Left lung (tissue), 10 donors: ENCODE data around the gene TARBP1. TPM values are rescaled to one million over a fixed set of nuclear protein-coding genes. Genes with fewer than 3 reads are reported as not detected.

Experiments used
- ATAC-seq: fragments of 200-7000 bp; cut with Tn5 transposase; one replicate; pipeline ENCODE4 v1.9.1; 2020; ENCODE audit warnings: moderate library complexity
- DNase-seq, 4 donors: peaks; one replicate each; pipeline ENCODE4 v3.0.0-alpha.2; 2013 to 2020
- H3K27ac ChIP-seq, 2 donors: fragments of 200-600 bp; sonication (generic) in 1 of 2; one replicate each; pipeline versions ENCODE4 v1.5.0 to v1.8.0; 2020 to 2021
- H3K27me3 ChIP-seq, 2 donors: fragments of 200-600 bp; sonication (generic) in 1 of 2; one replicate each; pipeline versions ENCODE4 v1.5.0 to v1.8.0; 2020 to 2021
- H3K36me3 ChIP-seq, 2 donors: fragments of 200-600 bp; sonication (generic) in 1 of 2; one replicate each; pipeline versions ENCODE4 v1.5.0 to v1.8.0; 2020 to 2021
- H3K4me1 ChIP-seq, 2 donors: fragments of 200-600 bp; one replicate each; pipeline ENCODE4 v1.8.0; 2021
- H3K4me3 ChIP-seq, 2 donors: fragments of 200-600 bp; sonication (generic) in 1 of 2; one replicate each; pipeline versions ENCODE4 v1.5.0 to v1.8.0; 2020 to 2021; ENCODE audit warnings: mild to moderate bottlenecking in 1 of 2
- H3K9me3 ChIP-seq, 2 donors: fragments of 200-600 bp; sonication (generic) in 1 of 2; one replicate each; pipeline versions ENCODE4 v1.5.0 to v1.8.0; 2020 to 2021
- CTCF ChIP-seq, 2 donors: fragments of 200-600 bp; sonication (generic) in 1 of 2; IDR thresholded peaks; one replicate each; pipeline versions ENCODE4 v1.5.0 to v1.8.0; 2021; ENCODE audit warnings: antibody characterized with exemption in 2 of 2
- intact Hi-C, 2 donors: fragments of 100-400 bp; cut with DNase I; formaldehyde crosslinking; loops; one replicate each; pipeline versions ENCODE4 v1.11.2 to v1.14.2; 2022
- polyA plus RNA-seq, 6 donors: library from polyadenylated mRNA; unstranded; fragments of 120-200 nt; gene quantifications; one replicate each; pipeline ENCODE4 v1.2.1, GENCODE V29; 2013; ENCODE audit not compliant: insufficient read length in 6 of 6
- total RNA-seq, 2 donors: library from RNA; stranded (reverse); fragmentation: NEBNext Ultra II Directional; extraction: Animal tissue kit (Norgen Biotek cat#: 25700); gene quantifications; one replicate each; pipeline ENCODE4 v1.2.1, GENCODE V29; 2021
- donor health status: DM: no; HTN: yes; CAD: no.
- donor health status: DM: no; HTN: no; CAD: no.

The TARBP1 gene
- total and polyA plus RNA-seq, 8 donors: 20.9 to 113 (median 97.3) TPM

- no peak overlapping the region for H3K4me3 ChIP-seq
- no peak overlapping the region for H3K27ac ChIP-seq
- TF ChIP-seq CTCF (IDR thresholded peaks at IDR 0.05): no peak
- ATAC-seq (no peak), DNase-seq (no peak)
- H3K36me3 ChIP-seq: peaks cover 0 to 38% of the 10 kb centered on the region in 2 donors
- no peaks in the 10 kb centered on the region for H3K4me1 ChIP-seq
- intact Hi-C loops: no loop called here
- H3K9me3 ChIP-seq: no peaks in the 10 kb centered on the region
- no peaks in the 10 kb centered on the region for H3K27me3 ChIP-seq
These were observed 18.3 kb downstream of the TARBP1 start for GRCh38 chr1:234460652-234461051.

GRCh38 chr1:234458352-234459017 lies 20.5 kb downstream of the TARBP1 start:
- H3K36me3 ChIP-seq: peaks cover 0 to 24% of the 10 kb centered on the region in 2 donors
- no peak for TF ChIP-seq CTCF (IDR thresholded peaks at IDR 0.05)
- no peak overlapping the region for H3K4me3 ChIP-seq
- H3K9me3 ChIP-seq: no peaks in the 10 kb centered on the region
- no peaks in the 10 kb centered on the region for H3K27me3 ChIP-seq
- DNase-seq: peak in 1 of 4 donors; percentile 10
- no peak overlapping the region for H3K27ac ChIP-seq
- intact Hi-C loops: no loop called here
- ATAC-seq: no peak
- no peaks in the 10 kb centered on the region for H3K4me1 ChIP-seq

GRCh38 chr1:234454926-234455325 lies 24.1 kb downstream of the TARBP1 start:
- H3K9me3 ChIP-seq: no peaks in the 10 kb centered on the region
- H3K36me3 ChIP-seq: peaks cover 0 to 8% of the 10 kb centered on the region in 2 donors
- H3K27ac ChIP-seq: no peak overlapping the region
- no peak for TF ChIP-seq CTCF (IDR thresholded peaks at IDR 0.05)
- no peaks in the 10 kb centered on the region for H3K4me1 ChIP-seq
- DNase-seq: no peak
- H3K27me3 ChIP-seq: no peaks in the 10 kb centered on the region
- no peak for ATAC-seq
- no peak overlapping the region for H3K4me3 ChIP-seq
- intact Hi-C loops: no loop called here

GRCh38 chr1:234452406-234452965 lies 26.5 kb downstream of the TARBP1 start:
- TF ChIP-seq CTCF (IDR thresholded peaks at IDR 0.05): no peak
- intact Hi-C loops: no loop called here
- no peak overlapping the region for H3K27ac ChIP-seq

GRCh38 chr1:234440348-234440747 lies 38.6 kb downstream of the TARBP1 start:
- DNase-seq: no peak
- Histone ChIP-seq H3K27ac (no peak overlapping the region), H3K4me3 (no peak overlapping the region), H3K36me3 (peaks cover 0 to 31% of the 10 kb centered on the region in 2 donors), H3K27me3 (no peaks in the 10 kb centered on the region), H3K4me1 (no peaks in the 10 kb centered on the region), H3K9me3 (peaks cover 0 to 8% of the 10 kb centered on the region in 2 donors)
- intact Hi-C loops: no loop called here
- no peak for TF ChIP-seq CTCF (IDR thresholded peaks at IDR 0.05)
- ATAC-seq: no peak

More at GRCh38 chr1:234452406-234452965, 26.5 kb downstream of the TARBP1 start:
- ATAC-seq: peak; percentile 40
- peaks cover 0 to 24% of the 10 kb centered on the region in 2 donors for H3K36me3 ChIP-seq
- no peak overlapping the region for H3K4me3 ChIP-seq
- DNase-seq: no peak
- H3K27me3 ChIP-seq: no peaks in the 10 kb centered on the region
- H3K9me3 ChIP-seq: no peaks in the 10 kb centered on the region
- no peaks in the 10 kb centered on the region for H3K4me1 ChIP-seq
